K562 (cell line): ENCODE data around the gene KRT38. TPM values are rescaled to one million over a fixed set of nuclear protein-coding genes. Genes with fewer than 3 reads are reported as not detected.
A peak's percentile ranks its signal among the peaks of the same experiment; 100 is the strongest.

Experiments used
- ATAC-seq: fragments of 200-7000 bp; cut with Tn5 transposase; 3 replicates; pipeline ENCODE4 v1.9.1; 2020; ENCODE audit warnings: moderate library complexity
- BruUV-seq: library from RNA; stranded (reverse); fragments of 400-500 nt; replicated peaks from 2 replicates; lab custom pipeline; 2021; lab: Mats Ljungman, UMichigan
- CTCF ChIA-PET: fragments of 300-600 bp; formaldehyde crosslinking; extraction: SDS; loops from one replicate; lab custom pipeline; 2021; ENCODE audit warnings: low intra/inter-chr PET ratio; lab: Yijun Ruan, JAX
- POLR2A ChIA-PET: fragments of 300-600, 350-650 bp; sonication (Branson Sonifier 250); formaldehyde crosslinking; extraction: SDS; loops from one replicate; lab custom pipeline; 2021; ENCODE audit warnings: antibody characterized with exemption, inconsistent platforms; lab: Yijun Ruan, JAX
- DNase-seq, 4 experiments: peaks; one replicate each; pipeline versions ENCODE4 v3.0.0 to v3.0.0-alpha.2; 2011 to 2018; ENCODE audit warnings: low spot score in 3 of 4, mixed read lengths in 3 of 4; ENCODE audit errors: extremely low read depth in 1 of 4
- FAIRE-seq: peaks from 2 replicates; lab custom pipeline; 2011; peaks lifted over from hg19 to GRCh38; lab: Jason Lieb, UNC
- H2AFZ ChIP-seq: 2 replicates; pipeline ENCODE4 v1.6.0; 2011; ENCODE audit warnings: low read depth, low read length, control low read depth, inconsistent platforms
- H3K27ac ChIP-seq: fragments of 200-600 bp; 3 replicates; pipeline ENCODE4 v1.8.0; 2011; ENCODE audit warnings: low read depth, mild to moderate bottlenecking, control low read depth, inconsistent platforms, low read length, moderate library complexity, mixed read lengths; ENCODE audit errors: extremely low read depth
- H3K27me3 ChIP-seq, 2 experiments: fragments of 300-600 bp in 1 of 2; 2 replicates in 1 of 2; 3 replicates in 1 of 2; pipeline versions ENCODE4 v1.6.0 to v1.8.0; 2011; ENCODE audit warnings: inconsistent platforms in 2 of 2, low read length in 2 of 2, mild to moderate bottlenecking in 1 of 2, mixed read lengths in 1 of 2, moderate library complexity in 1 of 2; ENCODE audit not compliant: control insufficient read depth in 2 of 2, insufficient read depth in 2 of 2
- H3K36me3 ChIP-seq: fragments of 300-600 bp; 3 replicates; pipeline ENCODE4 v1.8.0; 2011; ENCODE audit warnings: mild to moderate bottlenecking, low read length, inconsistent platforms; ENCODE audit not compliant: control insufficient read depth, insufficient read depth
- H3K4me1 ChIP-seq, 2 experiments: fragments of 200-600 bp in 1 of 2; replicated peaks in 1 of 2; 2 replicates in 1 of 2; 3 replicates in 1 of 2; pipeline versions ENCODE4 v1.5.1 to v1.8.0; 2011; ENCODE audit warnings: inconsistent platforms in 2 of 2, low read length in 2 of 2, mild to moderate bottlenecking in 1 of 2, mixed read lengths in 1 of 2, moderate library complexity in 1 of 2; ENCODE audit not compliant: control insufficient read depth in 2 of 2, insufficient read depth in 2 of 2
- H3K4me2 ChIP-seq: 2 replicates; pipeline ENCODE4 v1.6.1; 2011; ENCODE audit warnings: low read length, control low read depth, inconsistent platforms, mixed read lengths; ENCODE audit not compliant: insufficient read depth
- H3K4me3 ChIP-seq: fragments of 200-600 bp; sonication (generic), shearing (Covaris generic); 2 replicates; pipeline ENCODE4 v1.5.1; 2016; ENCODE audit warnings: control low read depth, inconsistent platforms
- H3K79me2 ChIP-seq: fragments of 200-600 bp; 3 replicates; pipeline ENCODE4 v1.8.0; 2011; ENCODE audit warnings: low read length, inconsistent platforms; ENCODE audit not compliant: control insufficient read depth, insufficient read depth
- H3K9ac ChIP-seq, 2 experiments: 2 replicates each; pipeline versions ENCODE4 v1.6.0 to v1.6.1; 2011; ENCODE audit warnings: low read depth in 2 of 2, low read length in 2 of 2, control low read depth in 1 of 2, inconsistent platforms in 1 of 2, mild to moderate bottlenecking in 1 of 2, mixed read lengths in 1 of 2; ENCODE audit not compliant: insufficient read depth in 1 of 2
- H3K9me1 ChIP-seq: one replicate; pipeline ENCODE4 v1.6.0; 2011; ENCODE audit warnings: inconsistent platforms, mild to moderate bottlenecking, low read length, moderate library complexity; ENCODE audit not compliant: control insufficient read depth, insufficient read depth
- H3K9me3 ChIP-seq: replicated peaks from 2 replicates; pipeline ENCODE4 v1.5.1; 2011; ENCODE audit warnings: low read depth, low read length, inconsistent platforms; ENCODE audit not compliant: control insufficient read depth, insufficient read depth
- H4K20me1 ChIP-seq: replicated peaks from 2 replicates; pipeline ENCODE4 v1.6.1; 2011; ENCODE audit warnings: low read length, inconsistent platforms, mixed read lengths; ENCODE audit not compliant: control insufficient read depth, insufficient read depth
- C11orf30 ChIP-seq: fragments of 450-650 bp; IDR thresholded peaks from 2 replicates; pipeline ENCODE4 v1.6.1; 2016; ENCODE audit warnings: low read depth, mild to moderate bottlenecking
- CTCF ChIP-seq, 3 experiments: IDR thresholded peaks in 2 of 3; conservative IDR thresholded peaks in 1 of 3; 2 replicates each; pipeline ENCODE4 v1.5.1; 2011 to 2012; ENCODE audit warnings: low read length in 3 of 3, mild to moderate bottlenecking in 3 of 3, control low read depth in 2 of 3, improper control_type of control experiment in 1 of 3, inconsistent platforms in 1 of 3, low read depth in 1 of 3, mixed read lengths in 1 of 3, moderate library complexity in 1 of 3; ENCODE audit not compliant: insufficient read depth in 2 of 3
- MAZ ChIP-seq, 2 experiments: fragments of 450-650 bp in 1 of 2; sonication (generic) in 1 of 2; formaldehyde crosslinking; IDR thresholded peaks in 1 of 2; conservative IDR thresholded peaks in 1 of 2; 2 replicates each; pipeline versions ENCODE4 v1.4.0 to v1.5.0; 2020; ENCODE audit warnings: mild to moderate bottlenecking in 1 of 2, missing genetic modification reagents in 1 of 2
- NFE2 ChIP-seq: IDR thresholded peaks from 2 replicates; pipeline ENCODE4 v1.6.1; 2014; ENCODE audit warnings: antibody characterized with exemption, low read depth
- POLR2AphosphoS5 ChIP-seq: IDR thresholded peaks from 2 replicates; pipeline ENCODE4 v1.6.1; 2011; ENCODE audit warnings: mild to moderate bottlenecking, low read depth, low read length, moderate library complexity; ENCODE audit not compliant: control insufficient read depth, insufficient read depth
- RAD21 ChIP-seq, 2 experiments: fragments of 250-450 bp in 1 of 2; fragments of 450-650 bp in 1 of 2; sonication (Bioruptor Pico) in 1 of 2; formaldehyde crosslinking in 1 of 2; IDR thresholded peaks in 1 of 2; conservative IDR thresholded peaks in 1 of 2; 2 replicates each; pipeline versions ENCODE4 v1.4.0 to v1.8.0; 2020 to 2022; ENCODE audit warnings: mild to moderate bottlenecking in 2 of 2, moderate library complexity in 1 of 2
- SPI1 ChIP-seq: IDR thresholded peaks from 2 replicates; pipeline ENCODE4 v1.6.1; 2011; ENCODE audit warnings: low read depth, low read length, control low read depth, borderline replicate concordance
- WGBS: fragments of 100-300 bp; shearing (Covaris generic); methylation state at CpG from one replicate; pipeline ENCODE4 v1.1.6; 2016; ENCODE audit warnings: low coverage, mixed read lengths; ENCODE audit not compliant: insufficient coverage; ENCODE audit errors: missing lambda C conversion rate; 5-methylcytosine and 5-hydroxymethylcytosine counted together
- in situ Hi-C: fragments of 300-500 bp; cut with MboI; formaldehyde crosslinking; loops from 4 replicates; pipeline ENCODE4 v1.15.0; 2018; ENCODE audit warnings: inconsistent platforms, mixed read lengths
- intact Hi-C: fragments of 100-400 bp; cut with micrococcal nuclease; formaldehyde crosslinking; loops from 2 replicates; pipeline ENCODE4 v1.14.2; 2022
- polyA plus RNA-seq, 8 experiments: library from polyadenylated mRNA; depleted of rRNA in 4 of 8; stranded (reverse) in 5 of 8; unstranded in 3 of 8; fragments of >200 nt; fragmentation: Nextera tagmentation in 2 of 8; fragmentation: Illumina TruSeq in 1 of 8; extraction: Ambion mirVana in 2 of 8; extraction: Trizol in 1 of 8; gene quantifications; 2 replicates each; pipeline versions ENCODE4 v1.2.1 to v1.2.3, GENCODE V29; 2011 to 2014; ENCODE audit warnings: inconsistent platforms in 1 of 8, missing spikeins in 1 of 8
- total RNA-seq, 7 experiments: library from RNA; depleted of rRNA in 6 of 7; stranded (reverse); fragments of >200 nt in 6 of 7; fragmentation: Illumina TruSeq in 2 of 7; extraction: Trizol in 2 of 7; gene quantifications; 2 replicates each; pipeline versions ENCODE4 v1.2.1 to v1.2.3, GENCODE V29; 2011 to 2021; ENCODE audit warnings: low replicate concordance in 1 of 7

Gene KRT38
- total and polyA plus RNA-seq, 9 of the 15 experiments (the other 6 are each of a cell fraction or from before 2014, with no cell fraction given) = not detected

- ChIA-PET CTCF (no interaction called here), POLR2A (interaction anchor here (0.5 to 1.9 kb wide), 3 partner anchors 10 to 273 kb away, joined by 3 to 8 read pairs (median 3); no protein-coding TSS in a partner anchor)
- Histone ChIP-seq H2AFZ (no peak overlapping the region), H3K27ac (no peak overlapping the region), H3K4me1 (no peaks in the 10 kb centered on the region), H3K79me2 (no peaks in the 10 kb centered on the region), H3K27me3 (peaks cover 23 to 49% of the 10 kb centered on the region in 2 experiments; a peak in 4 of 5 replicates), H4K20me1 (no peaks in the 10 kb centered on the region; the same call in 1 of the 2 replicates), H3K4me3 (no peak overlapping the region), H3K36me3 (no peaks in the 10 kb centered on the region), H3K4me2 (no peak overlapping the region), H3K9me1 (no peaks in the 10 kb centered on the region), H3K9ac (no peak overlapping the region), H3K9me3 (no peaks in the 10 kb centered on the region)
- ATAC-seq (no peak), FAIRE-seq (no peak), DNase-seq (no peak)
- intact Hi-C loops (no loop called here), in situ Hi-C loops (no loop called here)
- TF ChIP-seq MAZ (CRISPR knock-in tag; conservative IDR thresholded peaks at IDR 0.05 in 1 of 2, IDR thresholded peaks at IDR 0.05 in 1 of 2) (no peak), C11orf30 (no peak), SPI1 (no peak), NFE2 (no peak)
- WGBS = 0% methylated on average over 6 of the region's 7 CpGs
- no TSS peak for BruUV-seq
These were observed 22.5 kb downstream of the KRT38 start for GRCh38 chr17:41418116-41418860.

GRCh38 chr17:41417576-41418015 is 23.2 kb downstream of the KRT38 start:
- no peak overlapping the region for H2AFZ ChIP-seq
- no peak overlapping the region for H3K27ac ChIP-seq
- DNase-seq (peak; percentile 16 to 59 (median 53)), FAIRE-seq (no peak), ATAC-seq (peak; percentile 84)
- no peaks in the 10 kb centered on the region for H3K9me3 ChIP-seq
- no TSS peak for BruUV-seq
- no peak overlapping the region for H3K4me2 ChIP-seq
- ChIA-PET CTCF (no interaction called here), POLR2A (interaction anchor here (0.5 to 1.9 kb wide), 3 partner anchors 9 to 273 kb away, joined by 3 to 8 read pairs (median 3); no protein-coding TSS in a partner anchor)
- WGBS = 2% methylated on average over 4 of the region's 4 CpGs
- no peaks in the 10 kb centered on the region for H4K20me1 ChIP-seq
- H3K4me3 ChIP-seq = no peak overlapping the region
- no peaks in the 10 kb centered on the region for H3K79me2 ChIP-seq
- no peaks in the 10 kb centered on the region for H3K36me3 ChIP-seq
- H3K9me1 ChIP-seq = no peaks in the 10 kb centered on the region
- H3K27me3 ChIP-seq = peaks cover 18 to 42% of the 10 kb centered on the region in 2 experiments; a peak in 4 of 5 replicates
- in situ Hi-C loops (no loop called here), intact Hi-C loops (no loop called here)
- no peak overlapping the region for H3K9ac ChIP-seq
- no peaks in the 10 kb centered on the region for H3K4me1 ChIP-seq
- TF ChIP-seq CTCF (IDR thresholded peaks at IDR 0.05 in 2 of 3, conservative IDR thresholded peaks at IDR 0.05 in 1 of 3; ENCODE audit: insufficient read depth in 2 of 3, low read depth in 1 of 3, low read length in 3 of 3) = peak; percentile 52 to 67 (median 55)
- TF ChIP-seq POLR2AphosphoS5 = no peak
- peak in 1 of 2 experiments; percentile 27; a peak in 2 of 4 replicates for TF ChIP-seq RAD21 (CRISPR knock-in tag; conservative IDR thresholded peaks at IDR 0.05 in 1 of 2, IDR thresholded peaks at IDR 0.05 in 1 of 2)
